SJCRH30 (cell line): ENCODE measurements around the gene IL6R. TPM values are rescaled to one million over a fixed set of nuclear protein-coding genes. Genes with fewer than 3 reads are reported as not detected.

Source experiments
- DNase-seq, 2 experiments: peaks; one replicate each; pipeline ENCODE4 v3.0.0-alpha.2; 2015 to 2020
- H3K27ac ChIP-seq: fragments of 250-450 bp; sonication (Bioruptor Pico); 2 replicates; pipeline ENCODE4 v1.5.1; 2020; ENCODE audit warnings: mild to moderate bottlenecking, moderate library complexity
- H3K27me3 ChIP-seq: fragments of 250-450 bp; sonication (Bioruptor Pico); 2 replicates; pipeline ENCODE4 v1.5.1; 2020; ENCODE audit warnings: mild to moderate bottlenecking, moderate library complexity
- H3K36me3 ChIP-seq: fragments of 250-450 bp; sonication (Bioruptor Pico); 2 replicates; pipeline ENCODE4 v1.5.1; 2020; ENCODE audit warnings: mild to moderate bottlenecking, moderate library complexity
- H3K4me1 ChIP-seq: fragments of 250-450 bp; sonication (Bioruptor Pico); 2 replicates; pipeline ENCODE4 v1.5.1; 2020; ENCODE audit warnings: mild to moderate bottlenecking, moderate library complexity
- H3K4me3 ChIP-seq: fragments of 250-450 bp; sonication (Bioruptor Pico); 2 replicates; pipeline ENCODE4 v1.5.1; 2020; ENCODE audit warnings: mild to moderate bottlenecking, moderate library complexity
- H3K9me3 ChIP-seq: fragments of 250-450 bp; sonication (Bioruptor Pico); replicated peaks from 2 replicates; pipeline ENCODE4 v1.5.1; 2020; ENCODE audit warnings: mild to moderate bottlenecking, moderate library complexity
- total RNA-seq: library from RNA; depleted of rRNA; stranded (reverse); fragments of >200 nt; shearing (Covaris generic); gene quantifications from 2 replicates; pipeline ENCODE4 v1.2.3, GENCODE V29; 2014

IL6R gene
- total RNA-seq, 1 experiment from 2014 or later, result 0.53 TPM

GRCh38 chr1:154488922-154489321, 83.8 kb downstream of the IL6R start:
- Histone ChIP-seq H3K4me1 (peaks cover 18% of the 10 kb centered on the region), H3K27ac (no peak overlapping the region), H3K36me3 (no peaks in the 10 kb centered on the region), H3K4me3 (no peak overlapping the region), H3K27me3 (peaks cover 7% of the 10 kb centered on the region; the same call in 1 of the 2 replicates), H3K9me3 (no peaks in the 10 kb centered on the region)
- no peak for DNase-seq

GRCh38 chr1:154489695-154490274, 84.6 kb downstream of the IL6R start:
- H3K4me1 ChIP-seq, result peaks cover 12% of the 10 kb centered on the region
- H3K36me3 ChIP-seq, result no peaks in the 10 kb centered on the region
- no peak overlapping the region for H3K4me3 ChIP-seq
- DNase-seq, result no peak
- H3K27me3 ChIP-seq, result peaks cover 7% of the 10 kb centered on the region; the same call in 1 of the 2 replicates
- no peaks in the 10 kb centered on the region for H3K9me3 ChIP-seq
- H3K27ac ChIP-seq, result no peak overlapping the region

- DNase-seq, result no peak
- Histone ChIP-seq H3K4me1 (peaks cover 12% of the 10 kb centered on the region), H3K4me3 (no peak overlapping the region), H3K36me3 (no peaks in the 10 kb centered on the region), H3K27me3 (peaks cover 7% of the 10 kb centered on the region; the same call in 1 of the 2 replicates), H3K27ac (no peak overlapping the region), H3K9me3 (no peaks in the 10 kb centered on the region)
These were observed 85.2 kb downstream of the IL6R start for GRCh38 chr1:154490317-154490716.

GRCh38 chr1:154492115-154492514, 87.0 kb downstream of the IL6R start:
- Histone ChIP-seq H3K4me3 (no peak overlapping the region), H3K36me3 (no peaks in the 10 kb centered on the region), H3K9me3 (no peaks in the 10 kb centered on the region), H3K4me1 (no peaks in the 10 kb centered on the region), H3K27me3 (peaks cover 14% of the 10 kb centered on the region; the same call in 1 of the 2 replicates), H3K27ac (no peak overlapping the region)
- no peak for DNase-seq

GRCh38 chr1:154493276-154493675, 88.1 kb downstream of the IL6R start:
- no peaks in the 10 kb centered on the region for H3K36me3 ChIP-seq
- H3K4me3 ChIP-seq, result no peak overlapping the region
- no peaks in the 10 kb centered on the region for H3K9me3 ChIP-seq
- H3K27me3 ChIP-seq, result peaks cover 14% of the 10 kb centered on the region; the same call in 1 of the 2 replicates
- no peaks in the 10 kb centered on the region for H3K4me1 ChIP-seq
- H3K27ac ChIP-seq, result no peak overlapping the region
- no peak for DNase-seq

GRCh38 chr1:154495496-154496273, 90.5 kb downstream of the IL6R start:
- no peaks in the 10 kb centered on the region for H3K9me3 ChIP-seq
- no peak for DNase-seq
- H3K4me3 ChIP-seq, result no peak overlapping the region
- peaks cover 14% of the 10 kb centered on the region; the same call in 1 of the 2 replicates for H3K27me3 ChIP-seq
- H3K27ac ChIP-seq, result no peak overlapping the region
- no peaks in the 10 kb centered on the region for H3K4me1 ChIP-seq
- no peaks in the 10 kb centered on the region for H3K36me3 ChIP-seq

GRCh38 chr1:154496383-154496782, 91.2 kb downstream of the IL6R start:
- H3K27ac ChIP-seq, result no peak overlapping the region
- no peaks in the 10 kb centered on the region for H3K36me3 ChIP-seq
- no peaks in the 10 kb centered on the region for H3K4me1 ChIP-seq
- no peak for DNase-seq
- H3K4me3 ChIP-seq, result no peak overlapping the region
- peaks cover 14% of the 10 kb centered on the region; the same call in 1 of the 2 replicates for H3K27me3 ChIP-seq
- H3K9me3 ChIP-seq, result no peaks in the 10 kb centered on the region

- no peak overlapping the region for H3K4me3 ChIP-seq
- H3K36me3 ChIP-seq, result no peaks in the 10 kb centered on the region
- H3K27me3 ChIP-seq, result peaks cover 14% of the 10 kb centered on the region; the same call in 1 of the 2 replicates
- no peaks in the 10 kb centered on the region for H3K4me1 ChIP-seq
- no peaks in the 10 kb centered on the region for H3K9me3 ChIP-seq
- DNase-seq, result no peak
- H3K27ac ChIP-seq, result no peak overlapping the region
These were observed 92.1 kb downstream of the IL6R start for GRCh38 chr1:154497026-154497806.

GRCh38 chr1:154499446-154499845, 94.3 kb downstream of the IL6R start:
- Histone ChIP-seq H3K4me3 (no peak overlapping the region), H3K4me1 (no peaks in the 10 kb centered on the region), H3K36me3 (no peaks in the 10 kb centered on the region), H3K27me3 (peaks cover 8% of the 10 kb centered on the region; the same call in 1 of the 2 replicates), H3K27ac (no peak overlapping the region), H3K9me3 (no peaks in the 10 kb centered on the region)
- no peak for DNase-seq

- no peak overlapping the region for H3K4me3 ChIP-seq
- no peaks in the 10 kb centered on the region for H3K36me3 ChIP-seq
- DNase-seq, result no peak
- H3K27me3 ChIP-seq, result peaks cover 8% of the 10 kb centered on the region; the same call in 1 of the 2 replicates
- no peaks in the 10 kb centered on the region for H3K4me1 ChIP-seq
- no peak overlapping the region for H3K27ac ChIP-seq
- H3K9me3 ChIP-seq, result no peaks in the 10 kb centered on the region
These were observed 95.4 kb downstream of the IL6R start for GRCh38 chr1:154500533-154500932.

GRCh38 chr1:154501423-154502065, 96.4 kb downstream of the IL6R start:
- Histone ChIP-seq H3K27me3 (no peaks in the 10 kb centered on the region), H3K9me3 (no peaks in the 10 kb centered on the region), H3K4me1 (no peaks in the 10 kb centered on the region), H3K4me3 (no peak overlapping the region), H3K27ac (no peak overlapping the region), H3K36me3 (no peaks in the 10 kb centered on the region)
- DNase-seq, result no peak

GRCh38 chr1:154502066-154502743, 97.1 kb downstream of the IL6R start, which contains the start of the genes SHE and TDRD10:
TSS of gene SHE (minus strand) at chr1:154502412. CDS start at chr1:154502026, 386 bp downstream.
TSS of gene TDRD10 (plus strand) at chr1:154502219. CDS start at chr1:154506904, 4,685 bp downstream.
- Histone ChIP-seq H3K36me3 (no peaks in the 10 kb centered on the region), H3K27me3 (no peaks in the 10 kb centered on the region), H3K9me3 (no peaks in the 10 kb centered on the region), H3K4me3 (no peak within 1 kb of the TSS), H3K4me1 (no peaks in the 10 kb centered on the region), H3K27ac (no peak within 1 kb of the TSS)
- DNase-seq, result no peak

GRCh38 chr1:154502744-154503115, 97.6 kb downstream of the IL6R start:
- no peaks in the 10 kb centered on the region for H3K4me1 ChIP-seq
- no peak overlapping the region for H3K27ac ChIP-seq
- no peaks in the 10 kb centered on the region for H3K9me3 ChIP-seq
- no peak overlapping the region for H3K4me3 ChIP-seq
- H3K36me3 ChIP-seq, result no peaks in the 10 kb centered on the region
- no peak for DNase-seq
- no peaks in the 10 kb centered on the region for H3K27me3 ChIP-seq

- Histone ChIP-seq H3K4me3 (no peak overlapping the region), H3K4me1 (no peaks in the 10 kb centered on the region), H3K27me3 (no peaks in the 10 kb centered on the region), H3K36me3 (no peaks in the 10 kb centered on the region), H3K27ac (no peak overlapping the region), H3K9me3 (no peaks in the 10 kb centered on the region)
- no peak for DNase-seq
These were observed 98.8 kb downstream of the IL6R start for GRCh38 chr1:154503898-154504297.
